IPS-11a (cell line): ENCODE results near the gene MAN2A1.
"Not testable (repeated sequence)": the region's sequence is repeated elsewhere in the genome, so short reads cannot be mapped to it uniquely, and the experiment has no call there.

ENCODE experiments used
- H3K4me3 ChIP-seq: one replicate; pipeline ENCODE4 v1.5.1; 2013; ENCODE audit warnings: low read depth, low read length, control low read depth

The MAN2A1 gene

DNA sequence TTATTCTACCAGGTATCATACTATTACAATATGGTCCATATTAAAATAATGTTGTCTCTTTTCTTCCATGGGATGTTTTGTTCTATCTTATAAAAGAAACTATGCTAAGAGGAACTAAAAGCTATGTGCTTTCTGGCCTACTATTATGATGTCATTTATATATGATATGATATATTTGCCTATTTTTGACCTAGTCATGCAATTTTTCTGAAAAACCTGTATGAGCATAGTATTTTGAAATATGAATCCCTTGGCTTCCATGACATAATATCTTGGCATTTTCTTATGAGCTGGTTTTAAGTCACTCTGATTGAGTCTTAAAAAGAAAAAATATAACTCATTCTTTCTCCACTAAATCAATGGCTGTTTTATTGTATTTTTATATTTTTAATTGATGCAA lies 60.7 kb downstream of the MAN2A1 start:
- H3K4me3 ChIP-seq = no peak overlapping the region

GRCh38 chr5:109753279-109753678 lies 63.6 kb downstream of the MAN2A1 start:
- no peak overlapping the region for H3K4me3 ChIP-seq

- no peak overlapping the region for H3K4me3 ChIP-seq
Measured at GRCh38 chr5:109754319-109754718, 64.6 kb downstream of the MAN2A1 start.

- no peak overlapping the region for H3K4me3 ChIP-seq
Measured at GRCh38 chr5:109755761-109756160, 66.0 kb downstream of the MAN2A1 start.

GRCh38 chr5:109756543-109757185 lies 66.9 kb downstream of the MAN2A1 start:
- H3K4me3 ChIP-seq = no peak overlapping the region

- H3K4me3 ChIP-seq = no peak overlapping the region
Measured at GRCh38 chr5:109757490-109757889, 67.8 kb downstream of the MAN2A1 start.

GRCh38 chr5:109759306-109759705 lies 69.6 kb downstream of the MAN2A1 start:
- H3K4me3 ChIP-seq = no peak overlapping the region

GRCh38 chr5:109760130-109760529 lies 70.4 kb downstream of the MAN2A1 start:
- not testable (repeated sequence) for H3K4me3 ChIP-seq

- H3K4me3 ChIP-seq = no peak overlapping the region
Measured at GRCh38 chr5:109762821-109763220, 73.1 kb downstream of the MAN2A1 start.

- no peak overlapping the region for H3K4me3 ChIP-seq
Measured at GRCh38 chr5:109767184-109767995, 77.7 kb downstream of the MAN2A1 start.

GRCh38 chr5:109767997-109768396 lies 78.3 kb downstream of the MAN2A1 start:
- no peak overlapping the region for H3K4me3 ChIP-seq

DNA sequence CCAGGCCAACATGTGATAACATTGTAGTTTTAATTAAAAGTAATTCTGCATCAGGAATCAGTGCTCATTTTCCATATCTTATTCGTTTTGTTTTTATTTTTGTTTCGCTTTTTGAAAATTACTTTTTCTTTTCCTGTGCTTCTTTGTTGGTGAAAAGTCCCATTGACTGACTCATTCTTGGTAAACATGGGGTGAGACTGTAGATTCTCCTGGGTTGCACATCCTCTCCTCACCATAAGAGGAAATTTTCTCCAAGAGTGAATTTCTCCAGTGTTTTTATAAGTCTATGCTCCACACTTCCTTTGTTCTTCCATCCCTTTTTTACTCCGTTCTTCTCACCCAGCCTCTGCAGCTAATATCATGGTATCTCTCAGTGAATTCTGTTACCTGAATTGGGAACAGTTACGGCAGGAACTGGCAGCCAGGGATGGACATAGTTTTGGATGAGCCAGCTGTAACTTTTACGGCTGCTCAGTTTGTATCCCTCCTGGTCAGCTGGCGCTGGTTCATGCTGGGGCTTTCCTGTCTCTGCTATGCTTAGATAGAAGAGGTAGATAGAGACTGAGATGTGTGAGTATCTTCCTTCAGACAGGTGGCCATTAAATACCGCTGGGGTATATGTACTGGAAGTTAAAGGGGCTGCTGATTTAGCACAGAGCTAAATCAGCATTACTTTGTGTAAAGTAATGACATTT lies 80.0 kb downstream of the MAN2A1 start:
- no peak overlapping the region for H3K4me3 ChIP-seq

DNA sequence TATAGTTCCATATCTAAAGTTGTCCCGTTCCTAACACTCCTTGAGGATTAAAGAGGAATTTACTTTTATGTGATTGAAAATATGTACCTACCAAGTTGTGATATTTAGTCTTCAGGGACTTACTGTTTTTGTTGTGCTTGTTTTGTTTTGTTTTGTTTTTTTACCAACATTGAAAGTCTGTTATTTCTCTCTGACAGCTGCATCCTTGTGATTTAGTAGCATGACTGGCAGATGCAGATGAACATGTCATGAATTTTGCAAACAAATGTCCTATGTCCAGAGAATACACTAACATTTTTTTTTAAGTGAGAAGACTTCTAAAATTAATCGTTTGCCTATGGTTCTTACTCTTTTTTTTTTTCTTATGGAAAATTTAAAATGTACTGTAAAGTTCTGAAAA lies 85.4 kb downstream of the MAN2A1 start:
- H3K4me3 ChIP-seq = no peak overlapping the region

DNA sequence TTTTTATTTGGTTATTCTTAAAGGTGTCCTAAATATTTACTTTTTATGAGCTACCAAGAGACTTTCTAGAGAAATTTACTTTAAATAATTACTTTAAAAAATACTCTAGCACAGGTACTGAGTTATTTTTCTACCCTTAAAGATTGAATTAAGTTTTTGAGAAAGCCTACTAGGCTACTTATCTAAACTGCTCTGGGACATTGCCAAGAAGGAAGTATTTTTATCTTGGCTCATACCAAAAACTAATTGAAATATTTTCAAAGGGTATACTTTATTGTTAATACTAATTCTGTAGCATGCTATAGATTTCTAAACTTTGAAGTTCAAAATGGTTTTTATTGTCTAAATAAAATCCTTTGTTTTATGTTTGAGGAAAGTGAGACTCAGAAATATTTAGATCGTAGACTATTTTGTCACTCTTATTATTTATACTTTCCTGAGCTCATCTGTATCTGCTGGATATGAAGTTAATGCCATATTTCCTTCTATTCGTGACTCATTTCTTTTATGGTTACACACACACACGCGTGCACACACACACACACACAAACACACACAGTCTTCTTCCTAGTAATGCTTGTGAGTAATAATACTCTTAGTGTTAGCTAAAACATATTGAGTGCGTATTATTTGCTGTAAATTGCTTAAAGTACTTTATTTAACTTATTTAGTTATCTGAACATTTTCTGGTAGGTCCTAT lies 89.5 kb downstream of the MAN2A1 start:
- no peak overlapping the region for H3K4me3 ChIP-seq

- H3K4me3 ChIP-seq = no peak overlapping the region
Measured at GRCh38 chr5:109784687-109785086, 95.0 kb downstream of the MAN2A1 start.

GRCh38 chr5:109786206-109786855 lies 96.6 kb downstream of the MAN2A1 start:
- H3K4me3 ChIP-seq = no peak overlapping the region

- no peak overlapping the region for H3K4me3 ChIP-seq
Measured at GRCh38 chr5:109788596-109788995, 98.9 kb downstream of the MAN2A1 start.

- H3K4me3 ChIP-seq = no peak overlapping the region
Measured at GRCh38 chr5:109792613-109793012, 102.9 kb downstream of the MAN2A1 start.

GRCh38 chr5:109803854-109804253 lies 114.1 kb downstream of the MAN2A1 start:
- no peak overlapping the region for H3K4me3 ChIP-seq

DNA sequence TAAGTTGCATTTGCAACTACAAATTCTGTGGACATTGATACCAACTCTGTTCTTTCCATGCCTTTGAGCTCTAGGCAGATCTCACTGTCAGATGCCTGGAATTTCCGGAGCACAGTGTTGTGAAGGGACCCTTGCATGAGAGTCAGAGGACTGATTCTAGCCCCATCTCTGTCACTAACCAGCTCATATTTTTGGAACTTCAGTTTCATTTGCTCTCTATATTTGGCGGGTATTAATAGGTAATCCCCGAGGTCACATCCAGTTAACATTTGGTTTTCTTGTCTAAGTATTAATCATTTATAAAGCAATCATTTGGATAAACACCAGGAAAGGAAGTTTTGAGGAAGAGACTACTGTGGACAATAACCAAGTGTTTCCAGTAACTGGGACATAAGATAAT lies 115.7 kb downstream of the MAN2A1 start:
- no peak overlapping the region for H3K4me3 ChIP-seq

DNA sequence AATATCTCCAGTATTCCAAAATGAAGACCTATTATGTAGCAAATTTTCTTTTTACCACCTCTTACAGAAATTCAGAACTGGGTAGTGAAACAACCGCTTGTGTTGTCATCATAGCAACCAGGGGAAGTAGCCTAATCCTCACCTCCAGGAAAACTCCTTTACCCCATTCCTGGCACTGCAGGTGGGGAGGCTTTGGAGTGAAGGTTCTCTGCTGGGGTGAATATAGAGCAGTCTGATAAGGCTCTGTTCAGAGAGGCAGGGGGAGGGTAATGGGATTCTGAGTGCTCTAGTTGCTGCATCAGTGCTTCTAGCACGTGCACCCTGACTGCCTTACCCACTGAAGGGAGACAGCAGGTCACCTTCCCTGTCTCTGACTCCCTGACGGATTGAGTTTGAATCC lies 116.2 kb downstream of the MAN2A1 start:
- H3K4me3 ChIP-seq = no peak overlapping the region
